SU-DHL-6 (cell line): Measurements from ENCODE around the gene MANEAL.
A peak's percentile ranks its signal among the peaks of the same experiment; 100 is the strongest.

Source experiments
- H2AFZ ChIP-seq: fragments of 200-600 bp; sonication (generic); 2 replicates; pipeline ENCODE4 v1.6.1; 2014; ENCODE audit warnings: low read depth, mild to moderate bottlenecking, moderate library complexity, mixed read lengths, antibody characterized with exemption, low read length; ENCODE audit not compliant: severe bottlenecking
- H3F3A ChIP-seq: fragments of 200-600 bp; shearing (Covaris generic); 2 replicates; pipeline ENCODE4 v1.6.0; 2016; ENCODE audit warnings: antibody characterized with exemption, mild to moderate bottlenecking; ENCODE audit not compliant: insufficient read depth
- H3K27ac ChIP-seq: fragments of 200-600 bp; sonication (generic); 2 replicates; pipeline ENCODE4 v1.5.1; 2016; ENCODE audit warnings: low read depth, mild to moderate bottlenecking, low read length, moderate library complexity, mixed read lengths
- H3K27me3 ChIP-seq: fragments of 200-600 bp; sonication (generic), shearing (Covaris generic); 2 replicates; pipeline ENCODE4 v1.6.0; 2014; ENCODE audit warnings: mild to moderate bottlenecking, low read length
- H3K36me3 ChIP-seq: fragments of 200-600 bp; sonication (generic); 2 replicates; pipeline ENCODE4 v1.6.1; 2014; ENCODE audit warnings: mild to moderate bottlenecking, low read length, mixed read lengths
- H3K4me2 ChIP-seq: fragments of 300-600, 200-600 bp; shearing (Covaris generic), sonication (generic); 2 replicates; pipeline ENCODE4 v1.6.0; 2014; ENCODE audit warnings: low read length, low read depth, mild to moderate bottlenecking; ENCODE audit not compliant: poor library complexity, severe bottlenecking
- H3K4me3 ChIP-seq: fragments of 200-600 bp; sonication (generic); 2 replicates; pipeline ENCODE4 v1.5.1; 2014; ENCODE audit warnings: antibody characterized with exemption, low read length, mild to moderate bottlenecking, mixed read lengths; ENCODE audit not compliant: insufficient read depth, poor library complexity, severe bottlenecking
- H3K79me2 ChIP-seq: fragments of 200-600 bp; sonication (generic); 2 replicates; pipeline ENCODE4 v1.6.1; 2014; ENCODE audit warnings: mild to moderate bottlenecking, low read length, moderate library complexity; ENCODE audit not compliant: insufficient read depth
- H3K9ac ChIP-seq: fragments of 200-600 bp; sonication (generic); 2 replicates; pipeline ENCODE4 v1.7.0; 2014; ENCODE audit warnings: mild to moderate bottlenecking, low read length
- H3K9me2 ChIP-seq: fragments of 200-600 bp; sonication (generic); replicated peaks from 2 replicates; pipeline ENCODE4 v1.6.1; 2014; ENCODE audit warnings: low read length; ENCODE audit not compliant: insufficient read depth
- H3K9me3 ChIP-seq: fragments of 200-600 bp; sonication (generic); 2 replicates; pipeline ENCODE4 v1.6.1; 2014; ENCODE audit warnings: low read length, mixed read lengths; ENCODE audit not compliant: insufficient read depth
- H4K20me1 ChIP-seq: fragments of 200-600 bp; sonication (generic); 2 replicates; pipeline ENCODE4 v1.6.1; 2014; ENCODE audit warnings: low read depth, mild to moderate bottlenecking, antibody characterized with exemption, low read length, moderate library complexity, mixed read lengths
- CTCF ChIP-seq: fragments of 200-600 bp; sonication (generic); IDR thresholded peaks from one replicate; pipeline ENCODE4 v1.5.1; 2017; ENCODE audit warnings: antibody characterized with exemption, mild to moderate bottlenecking, low read length, moderate library complexity; ENCODE audit not compliant: insufficient read depth, poor library complexity, severe bottlenecking
- EZH2phosphoT487 ChIP-seq: fragments of 200-600 bp; sonication (generic), shearing (Covaris generic); conservative IDR thresholded peaks from 2 replicates; pipeline ENCODE4 v1.6.1; 2018; ENCODE audit warnings: mild to moderate bottlenecking, antibody characterized with exemption, low read length, moderate library complexity, mixed read lengths

The MANEAL gene

GRCh38 chr1:37809942-37810341 lies 16.3 kb downstream of the MANEAL start:
- H3F3A ChIP-seq: peaks cover 10% of the 10 kb centered on the region
- no peak overlapping the region for H3K9ac ChIP-seq
- H3K4me2 ChIP-seq: no peak overlapping the region
- no peak overlapping the region for H3K4me3 ChIP-seq
- no peak overlapping the region for H2AFZ ChIP-seq
- peaks cover 9% of the 10 kb centered on the region; the same call in 1 of the 2 replicates for H4K20me1 ChIP-seq
- H3K36me3 ChIP-seq: peaks cover 14% of the 10 kb centered on the region
- no peaks in the 10 kb centered on the region for H3K27me3 ChIP-seq
- H3K79me2 ChIP-seq: peaks cover 26% of the 10 kb centered on the region
- no peak for TF ChIP-seq EZH2phosphoT487
- no peaks in the 10 kb centered on the region for H3K9me3 ChIP-seq
- no peaks in the 10 kb centered on the region for H3K9me2 ChIP-seq
- no peak overlapping the region for H3K27ac ChIP-seq

GRCh38 chr1:37811027-37811655 lies 17.5 kb downstream of the MANEAL start:
- H2AFZ ChIP-seq: no peak overlapping the region
- H3K4me2 ChIP-seq: no peak overlapping the region
- peaks cover 9% of the 10 kb centered on the region; the same call in 1 of the 2 replicates for H4K20me1 ChIP-seq
- peaks cover 16% of the 10 kb centered on the region for H3K79me2 ChIP-seq
- H3K9me3 ChIP-seq: no peaks in the 10 kb centered on the region
- H3K9ac ChIP-seq: no peak overlapping the region
- H3K36me3 ChIP-seq: peaks cover 6% of the 10 kb centered on the region
- no peak overlapping the region for H3K4me3 ChIP-seq
- H3F3A ChIP-seq: peaks cover 10% of the 10 kb centered on the region
- H3K27me3 ChIP-seq: no peaks in the 10 kb centered on the region
- TF ChIP-seq EZH2phosphoT487 (no peak), CTCF (peak; percentile 89)
- no peaks in the 10 kb centered on the region for H3K9me2 ChIP-seq
- no peak overlapping the region for H3K27ac ChIP-seq

GRCh38 chr1:37813529-37814145 lies 20.0 kb downstream of the MANEAL start:
- no peak overlapping the region for H3K27ac ChIP-seq
- no peak overlapping the region for H3K4me2 ChIP-seq
- H3K79me2 ChIP-seq: no peaks in the 10 kb centered on the region; the same call in 1 of the 2 replicates
- H3K9ac ChIP-seq: no peak overlapping the region
- H3K36me3 ChIP-seq: no peaks in the 10 kb centered on the region
- TF ChIP-seq CTCF (no peak), EZH2phosphoT487 (no peak)
- peaks cover 10% of the 10 kb centered on the region for H3F3A ChIP-seq
- no peaks in the 10 kb centered on the region for H3K9me3 ChIP-seq
- H2AFZ ChIP-seq: no peak overlapping the region
- no peaks in the 10 kb centered on the region; the same call in 1 of the 2 replicates for H4K20me1 ChIP-seq
- H3K4me3 ChIP-seq: no peak overlapping the region
- no peaks in the 10 kb centered on the region for H3K27me3 ChIP-seq
- H3K9me2 ChIP-seq: no peaks in the 10 kb centered on the region

DNA sequence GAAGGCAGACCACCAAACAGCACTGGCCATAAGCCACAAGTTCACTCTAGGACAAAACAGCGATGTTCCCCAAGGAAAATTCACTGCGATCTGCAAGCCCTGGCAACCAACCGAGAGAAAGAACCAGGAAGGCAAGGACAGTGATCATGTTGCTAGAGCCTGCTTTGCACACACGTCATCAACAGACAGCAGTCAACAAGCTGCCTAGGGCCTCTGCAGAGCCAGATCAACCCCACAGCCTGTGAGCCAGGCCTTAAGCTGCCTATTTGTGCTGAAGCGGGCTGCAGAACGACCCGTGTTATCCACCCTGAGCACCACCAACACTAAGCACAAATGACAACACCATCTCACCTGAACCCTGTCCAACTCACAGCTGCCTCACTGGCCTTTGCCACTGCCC lies 20.6 kb downstream of the MANEAL start:
- H3K27ac ChIP-seq: no peak overlapping the region
- H3K79me2 ChIP-seq: no peaks in the 10 kb centered on the region
- no peak overlapping the region for H3K4me2 ChIP-seq
- peaks cover 10% of the 10 kb centered on the region for H3F3A ChIP-seq
- no peak overlapping the region for H2AFZ ChIP-seq
- no peaks in the 10 kb centered on the region for H3K9me3 ChIP-seq
- no peaks in the 10 kb centered on the region for H3K36me3 ChIP-seq
- no peaks in the 10 kb centered on the region for H3K27me3 ChIP-seq
- no peaks in the 10 kb centered on the region; the same call in 1 of the 2 replicates for H4K20me1 ChIP-seq
- H3K9ac ChIP-seq: no peak overlapping the region
- H3K4me3 ChIP-seq: no peak overlapping the region
- no peaks in the 10 kb centered on the region for H3K9me2 ChIP-seq
- TF ChIP-seq EZH2phosphoT487 (no peak), CTCF (no peak)
